ENCODE measurements around the gene LRRC71. TPM values are rescaled to one million over a fixed set of nuclear protein-coding genes. Genes with fewer than 3 reads are reported as not detected.

The LRRC71 gene
- total RNA-seq, 1 experiment from 2014 or later = not detected

GRCh38 chr1:156899956-156900718 lies 20.3 kb upstream of the LRRC71 start:
- peaks cover 27% of the 10 kb centered on the region for H3K4me1 ChIP-seq
- H3K27ac Mint-ChIP-seq (ENCODE audit: unreplicated experiment) = no peak overlapping the region
- no peaks in the 10 kb centered on the region for H3K9me3 Mint-ChIP-seq (ENCODE audit: unreplicated experiment)
- DNase-seq = no peak
- no peak for TF ChIP-seq CTCF (IDR thresholded peaks at IDR 0.05; ENCODE audit: insufficient read depth in 1 of 2, low read depth in 1 of 2, low read length in 1 of 2, severe bottlenecking in 1 of 2, unreplicated experiment in 1 of 2)
- peaks cover 29% of the 10 kb centered on the region for H3K4me1 Mint-ChIP-seq (ENCODE audit: low read depth, unreplicated experiment)
- H3K36me3 ChIP-seq (ENCODE audit: control insufficient read depth, insufficient read depth, low read length) = no peaks in the 10 kb centered on the region
- no peaks in the 10 kb centered on the region for H3K27me3 Mint-ChIP-seq (ENCODE audit: insufficient read depth, unreplicated experiment)
- no peak overlapping the region for H3K4me3 Mint-ChIP-seq (ENCODE audit: unreplicated experiment)
- H3K4me3 ChIP-seq (ENCODE audit: low read depth, low read length) = no peak overlapping the region
- intact Hi-C loops (cut with micrococcal nuclease; ENCODE audit: unreplicated experiment) = no loop called here
- ChIA-PET POLR2A (no interaction called here), CTCF (no interaction called here)
- H3K9me3 ChIP-seq = no peaks in the 10 kb centered on the region
- H3K27me3 ChIP-seq (replicated peaks; ENCODE audit: control insufficient read depth, insufficient read depth, low read length) = no peaks in the 10 kb centered on the region
- H3K36me3 Mint-ChIP-seq (ENCODE audit: insufficient read depth, unreplicated experiment) = no peaks in the 10 kb centered on the region
- no TSS peak for BruUV-seq (replicated peaks)

- ChIA-PET POLR2A (no interaction called here), CTCF (interaction anchor here (0.6 kb wide), 1 partner anchor 12 kb away, joined by 3 read pairs; no protein-coding TSS in a partner anchor)
- no peak for TF ChIP-seq CTCF (IDR thresholded peaks at IDR 0.05; ENCODE audit: insufficient read depth in 1 of 2, low read depth in 1 of 2, low read length in 1 of 2, severe bottlenecking in 1 of 2, unreplicated experiment in 1 of 2)
- no peaks in the 10 kb centered on the region for H3K36me3 ChIP-seq (ENCODE audit: control insufficient read depth, insufficient read depth, low read length)
- Mint-ChIP-seq H3K9me3 (ENCODE audit: unreplicated experiment) (no peaks in the 10 kb centered on the region), H3K36me3 (ENCODE audit: insufficient read depth, unreplicated experiment) (no peaks in the 10 kb centered on the region), H3K27ac (ENCODE audit: unreplicated experiment) (no peak overlapping the region), H3K4me1 (ENCODE audit: low read depth, unreplicated experiment) (peaks cover 23% of the 10 kb centered on the region), H3K27me3 (ENCODE audit: insufficient read depth, unreplicated experiment) (no peaks in the 10 kb centered on the region), H3K4me3 (ENCODE audit: unreplicated experiment) (no peak overlapping the region)
- H3K4me3 ChIP-seq (ENCODE audit: low read depth, low read length) = no peak overlapping the region
- peaks cover 18% of the 10 kb centered on the region for H3K4me1 ChIP-seq
- H3K9me3 ChIP-seq = no peaks in the 10 kb centered on the region
- intact Hi-C loops (cut with micrococcal nuclease; ENCODE audit: unreplicated experiment) = no loop called here
- BruUV-seq (replicated peaks) = no TSS peak
- H3K27me3 ChIP-seq (replicated peaks; ENCODE audit: control insufficient read depth, insufficient read depth, low read length) = no peaks in the 10 kb centered on the region
- no peak for DNase-seq
Measured at GRCh38 chr1:156900896-156901589, 19.4 kb upstream of the LRRC71 start.

GRCh38 chr1:156901590-156901900 lies 18.9 kb upstream of the LRRC71 start:
- Mint-ChIP-seq H3K9me3 (ENCODE audit: unreplicated experiment) (no peaks in the 10 kb centered on the region), H3K27ac (ENCODE audit: unreplicated experiment) (no peak overlapping the region), H3K27me3 (ENCODE audit: insufficient read depth, unreplicated experiment) (no peaks in the 10 kb centered on the region), H3K4me3 (ENCODE audit: unreplicated experiment) (no peak overlapping the region), H3K4me1 (ENCODE audit: low read depth, unreplicated experiment) (peaks cover 19% of the 10 kb centered on the region), H3K36me3 (ENCODE audit: insufficient read depth, unreplicated experiment) (no peaks in the 10 kb centered on the region)
- H3K4me1 ChIP-seq = peaks cover 13% of the 10 kb centered on the region
- H3K4me3 ChIP-seq (ENCODE audit: low read depth, low read length) = no peak overlapping the region
- ChIA-PET CTCF (no interaction called here), POLR2A (no interaction called here)
- TF ChIP-seq CTCF (IDR thresholded peaks at IDR 0.05; ENCODE audit: insufficient read depth in 1 of 2, low read depth in 1 of 2, low read length in 1 of 2, severe bottlenecking in 1 of 2, unreplicated experiment in 1 of 2) = no peak
- DNase-seq = no peak
- no TSS peak for BruUV-seq (replicated peaks)
- no peaks in the 10 kb centered on the region for H3K9me3 ChIP-seq
- intact Hi-C loops (cut with micrococcal nuclease; ENCODE audit: unreplicated experiment) = no loop called here
- no peaks in the 10 kb centered on the region for H3K27me3 ChIP-seq (replicated peaks; ENCODE audit: control insufficient read depth, insufficient read depth, low read length)
- no peaks in the 10 kb centered on the region for H3K36me3 ChIP-seq (ENCODE audit: control insufficient read depth, insufficient read depth, low read length)

Measured in Caco-2 (cell line).